Thyroid gland (tissue), 4 donors: ENCODE measurements around the gene ACTL7B. TPM values are rescaled to one million over a fixed set of nuclear protein-coding genes. Genes with fewer than 3 reads are reported as not detected.
A peak's percentile ranks its signal among the peaks of the same experiment; 100 is the strongest.

Experiments used
- DNase-seq, 2 donors: peaks; one replicate each; pipeline ENCODE4 v3.0.0-alpha.2; 2019
- H3K27ac ChIP-seq, 3 donors: fragments of 200-600 bp; sonication (generic); 1 replicate in 2 of 3; 2 replicates in 1 of 3; pipeline ENCODE4 v1.5.1; 2016 to 2019; ENCODE audit warnings: mild to moderate bottlenecking in 1 of 3, moderate library complexity in 1 of 3
- H3K27me3 ChIP-seq: fragments of 200-600 bp; sonication (generic); one replicate; pipeline ENCODE4 v1.5.1; 2019
- H3K36me3 ChIP-seq, 2 donors: fragments of 200-600 bp; sonication (generic); one replicate each; pipeline ENCODE4 v1.5.1; 2016 to 2019
- H3K4me1 ChIP-seq, 2 donors: fragments of 200-600 bp; sonication (generic); one replicate each; pipeline ENCODE4 v1.5.1; 2017 to 2019
- H3K4me3 ChIP-seq, 3 donors: fragments of 200-600 bp; sonication (generic); replicated peaks in 1 of 3; 1 replicate in 2 of 3; 2 replicates in 1 of 3; pipeline ENCODE4 v1.5.1; 2016; ENCODE audit warnings: mild to moderate bottlenecking in 1 of 3
- H3K9me3 ChIP-seq: fragments of 200-600 bp; sonication (generic); one replicate; pipeline ENCODE4 v1.5.1; 2017
- POLR2A ChIP-seq, 2 donors: fragments of 450-650 bp; IDR thresholded peaks; one replicate each; pipeline ENCODE4 v1.6.1; 2017; ENCODE audit warnings: antibody characterized with exemption in 2 of 2, mild to moderate bottlenecking in 2 of 2, moderate library complexity in 1 of 2
- WGBS, 2 donors: methylation state at CpG; one replicate each; pipeline ENCODE4 v1.1.5; 2017; 5-methylcytosine and 5-hydroxymethylcytosine counted together
- intact Hi-C: fragments of 100-400 bp; cut with DNase I; formaldehyde crosslinking; loops from one replicate; pipeline ENCODE4 v1.15.1; 2023
- total RNA-seq, 4 donors: library from RNA; depleted of rRNA; stranded (reverse); fragments of >200 nt; gene quantifications; one replicate each; pipeline ENCODE4 v1.2.3, GENCODE V29; 2016
- TF ChIP-seq, protein P1 (sequence below), 6 experiments: fragments of 200-600 bp in 3 of 6; fragments of 450-650 bp in 3 of 6; sonication (generic) in 3 of 6; IDR thresholded peaks; one replicate each; pipeline ENCODE4 v1.5.1; 2016 to 2019; ENCODE audit warnings: antibody characterized with exemption in 6 of 6, mild to moderate bottlenecking in 2 of 6, inconsistent platforms in 1 of 6, moderate library complexity in 1 of 6

The ACTL7B gene
- total RNA-seq, 4 donors from 2014 or later = 0.33 to 0.54 TPM; not detected in 2

DNA sequence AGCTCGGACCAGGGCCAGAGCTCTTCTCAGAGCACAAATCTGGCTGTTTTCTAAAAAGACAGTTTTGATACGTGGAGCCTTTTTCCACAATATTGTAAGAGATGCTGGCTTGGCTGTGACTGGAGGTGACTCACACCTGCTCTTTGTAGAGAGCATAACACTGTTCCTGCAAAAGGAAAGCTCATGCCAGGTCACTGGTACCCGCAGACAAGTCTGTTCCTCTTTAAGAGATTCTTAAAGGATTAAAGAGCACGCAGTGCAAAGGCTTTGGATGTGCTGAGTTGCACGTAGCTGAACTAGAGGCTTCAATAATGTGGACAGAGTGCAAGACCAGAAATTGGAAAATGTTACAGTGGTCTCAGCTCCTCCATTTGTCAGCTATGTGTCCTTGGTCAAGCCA is 19.0 kb downstream of the ACTL7B start:
- Histone ChIP-seq H3K4me3 (no peak overlapping the region), H3K27me3 (no peaks in the 10 kb centered on the region), H3K36me3 (no peaks in the 10 kb centered on the region), H3K27ac (no peak overlapping the region), H3K4me1 (peaks cover 8 to 10% of the 10 kb centered on the region in 2 donors), H3K9me3 (no peaks in the 10 kb centered on the region)
- peak; percentile 49 to 57 for DNase-seq
- TF ChIP-seq POLR2A (IDR thresholded peaks at IDR 0.05) = no peak
- TF ChIP-seq, protein P1, sequence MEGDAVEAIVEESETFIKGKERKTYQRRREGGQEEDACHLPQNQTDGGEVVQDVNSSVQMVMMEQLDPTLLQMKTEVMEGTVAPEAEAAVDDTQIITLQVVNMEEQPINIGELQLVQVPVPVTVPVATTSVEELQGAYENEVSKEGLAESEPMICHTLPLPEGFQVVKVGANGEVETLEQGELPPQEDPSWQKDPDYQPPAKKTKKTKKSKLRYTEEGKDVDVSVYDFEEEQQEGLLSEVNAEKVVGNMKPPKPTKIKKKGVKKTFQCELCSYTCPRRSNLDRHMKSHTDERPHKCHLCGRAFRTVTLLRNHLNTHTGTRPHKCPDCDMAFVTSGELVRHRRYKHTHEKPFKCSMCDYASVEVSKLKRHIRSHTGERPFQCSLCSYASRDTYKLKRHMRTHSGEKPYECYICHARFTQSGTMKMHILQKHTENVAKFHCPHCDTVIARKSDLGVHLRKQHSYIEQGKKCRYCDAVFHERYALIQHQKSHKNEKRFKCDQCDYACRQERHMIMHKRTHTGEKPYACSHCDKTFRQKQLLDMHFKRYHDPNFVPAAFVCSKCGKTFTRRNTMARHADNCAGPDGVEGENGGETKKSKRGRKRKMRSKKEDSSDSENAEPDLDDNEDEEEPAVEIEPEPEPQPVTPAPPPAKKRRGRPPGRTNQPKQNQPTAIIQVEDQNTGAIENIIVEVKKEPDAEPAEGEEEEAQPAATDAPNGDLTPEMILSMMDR (IDR thresholded peaks at IDR 0.05) = no peak
- intact Hi-C loops = no loop called here
- 42 to 46% methylated on average over 5 of the region's 5 CpGs for WGBS, 2 donors

DNA sequence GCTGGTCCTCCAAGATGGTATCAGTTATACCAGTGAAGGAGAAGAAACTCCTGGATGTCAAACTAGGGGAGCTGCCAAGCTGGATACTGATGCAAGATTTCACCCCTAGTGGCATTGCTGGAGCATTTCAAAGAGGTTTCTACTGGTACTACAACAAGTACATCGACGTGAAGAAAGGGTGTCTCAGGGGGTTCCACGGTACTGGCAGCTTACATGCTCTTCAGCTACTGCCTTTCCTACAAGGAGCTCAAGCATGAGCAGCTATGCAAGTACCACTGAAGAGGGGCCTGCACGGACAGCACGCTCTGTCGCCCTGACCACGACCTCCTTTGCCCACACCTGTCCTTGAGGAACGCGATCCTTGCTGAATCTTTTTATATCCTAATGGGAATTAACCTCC is 19.5 kb downstream of the ACTL7B start:
- Histone ChIP-seq H3K27me3 (no peaks in the 10 kb centered on the region), H3K27ac (no peak overlapping the region), H3K9me3 (no peaks in the 10 kb centered on the region), H3K4me1 (peaks cover 8 to 10% of the 10 kb centered on the region in 2 donors), H3K36me3 (no peaks in the 10 kb centered on the region), H3K4me3 (no peak overlapping the region)
- TF ChIP-seq, protein P1 (IDR thresholded peaks at IDR 0.05) = peak in 5 of 6 experiments; percentile 10 to 28 (median 16)
- TF ChIP-seq POLR2A (IDR thresholded peaks at IDR 0.05) = no peak
- intact Hi-C loops = no loop called here
- DNase-seq = peak; percentile 51 to 73
- 43 to 54% methylated on average over 6 to 9 of the region's 9 CpGs for WGBS, 2 donors

DNA sequence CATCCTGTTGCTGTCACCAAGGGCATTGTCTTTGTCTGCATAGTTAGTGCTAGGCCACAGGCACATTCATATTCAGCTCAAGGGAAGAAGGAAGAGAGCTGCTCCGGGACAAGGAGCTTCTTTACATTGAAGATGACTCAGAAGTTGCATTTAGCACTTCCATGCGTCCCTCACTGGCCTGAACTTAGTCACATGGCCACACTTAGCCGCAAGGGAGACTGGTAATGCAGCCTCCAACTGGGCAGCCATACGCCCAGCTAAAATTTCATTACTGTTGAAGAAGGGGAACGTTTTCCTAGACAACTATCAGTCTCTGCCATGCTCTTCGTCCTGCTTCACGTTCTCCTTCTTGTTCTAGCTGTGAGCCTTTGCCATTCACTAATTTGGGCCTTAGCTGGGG is 20.0 kb downstream of the ACTL7B start:
- H3K4me3 ChIP-seq = no peak overlapping the region
- TF ChIP-seq POLR2A (IDR thresholded peaks at IDR 0.05) = no peak
- TF ChIP-seq, protein P1 (IDR thresholded peaks at IDR 0.05) = no peak
- H3K4me1 ChIP-seq = peaks cover 8 to 10% of the 10 kb centered on the region in 2 donors
- no peaks in the 10 kb centered on the region for H3K9me3 ChIP-seq
- H3K27me3 ChIP-seq = no peaks in the 10 kb centered on the region
- no peaks in the 10 kb centered on the region for H3K36me3 ChIP-seq
- DNase-seq = no peak
- intact Hi-C loops = no loop called here
- H3K27ac ChIP-seq = no peak overlapping the region
- 78 to 87% methylated on average over 7 of the region's 7 CpGs for WGBS, 2 donors

DNA sequence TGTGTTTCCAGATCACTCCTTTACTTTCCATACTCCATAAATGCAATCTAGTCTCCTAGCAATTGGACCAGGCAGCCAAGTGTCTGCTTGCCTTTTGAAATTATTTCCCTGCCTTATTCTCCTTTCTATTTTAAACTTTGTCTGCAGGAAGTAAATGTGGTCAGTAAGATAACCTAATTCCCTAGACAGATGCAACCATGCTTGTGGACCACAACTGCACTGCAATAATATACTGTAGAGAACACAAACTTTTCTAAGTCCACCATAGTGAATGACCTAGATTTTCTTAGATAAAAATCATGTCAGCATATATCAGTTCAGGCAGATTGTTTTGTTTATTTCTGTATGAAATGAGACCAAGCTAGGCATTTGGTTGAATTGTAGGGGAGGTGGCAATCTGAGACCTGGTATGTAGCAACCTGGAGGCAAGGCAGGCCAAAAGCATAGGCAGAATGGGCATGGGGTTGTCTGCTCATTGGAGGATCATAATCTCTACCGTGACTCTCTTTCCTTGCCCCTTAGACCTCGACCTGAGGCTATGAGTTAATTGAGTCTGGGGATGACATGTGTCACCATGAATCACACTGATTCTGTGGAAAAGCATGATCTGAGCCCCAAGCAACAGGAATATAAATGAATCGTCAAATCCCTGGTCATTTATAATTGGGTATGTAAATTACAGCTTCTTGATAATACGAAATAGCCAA is 20.7 kb downstream of the ACTL7B start:
- Histone ChIP-seq H3K9me3 (no peaks in the 10 kb centered on the region), H3K27ac (no peak overlapping the region), H3K4me1 (peaks cover 8 to 10% of the 10 kb centered on the region in 2 donors), H3K36me3 (no peaks in the 10 kb centered on the region), H3K27me3 (no peaks in the 10 kb centered on the region), H3K4me3 (no peak overlapping the region)
- TF ChIP-seq, protein P1 (IDR thresholded peaks at IDR 0.05) = no peak
- TF ChIP-seq POLR2A (IDR thresholded peaks at IDR 0.05) = no peak
- intact Hi-C loops = no loop called here
- WGBS, 2 donors = 76 to 87% methylated on average over 4 of the region's 4 CpGs
- no peak for DNase-seq

DNA sequence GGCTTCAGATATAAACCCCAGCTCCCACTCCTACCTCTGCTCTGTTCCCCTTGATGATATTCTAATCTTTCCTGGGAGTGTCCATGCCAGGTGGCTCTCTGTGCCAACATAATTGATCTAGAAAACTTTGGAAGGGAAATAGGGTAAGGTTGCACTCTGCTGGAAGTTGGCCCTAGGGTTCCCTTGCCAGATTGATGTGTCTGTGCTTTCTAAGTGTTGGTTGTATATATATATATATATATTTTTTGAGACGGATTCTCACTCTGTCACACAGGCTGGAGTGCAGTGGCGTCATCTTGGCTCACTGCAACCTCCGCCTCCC is 23.6 kb downstream of the ACTL7B start:
- 96 to 100% methylated on average over 3 of the region's 3 CpGs for WGBS, 2 donors
- Histone ChIP-seq H3K36me3 (no peaks in the 10 kb centered on the region), H3K4me3 (no peak overlapping the region), H3K9me3 (no peaks in the 10 kb centered on the region), H3K27ac (no peak overlapping the region), H3K27me3 (no peaks in the 10 kb centered on the region), H3K4me1 (peaks cover 8 to 10% of the 10 kb centered on the region in 2 donors)
- DNase-seq = no peak
- TF ChIP-seq, protein P1 (IDR thresholded peaks at IDR 0.05) = no peak
- TF ChIP-seq POLR2A (IDR thresholded peaks at IDR 0.05) = no peak
- intact Hi-C loops = no loop called here
